ENCODE data around the gene FOXR1.

GRCh38 chr11:119016216-119017009 lies 44.9 kb downstream of the FOXR1 start:
- TF ChIP-seq YY1 (tag by site-specific recombination; IDR thresholded peaks at IDR 0.05) (no peak), ZNF311 (tag by site-specific recombination; IDR thresholded peaks at IDR 0.05; ENCODE audit: borderline replicate concordance) (no peak), ZNF449 (tag by site-specific recombination; IDR thresholded peaks at IDR 0.05) (no peak), ZNF48 (tag by site-specific recombination; IDR thresholded peaks at IDR 0.05) (no peak)

Data from HEK293 (cell line).